WTC11 (cell line): ENCODE data around the gene OR51T1.

Source experiments
- ESRRA ChIP-seq: sonication (generic); formaldehyde crosslinking; IDR thresholded peaks from 2 replicates; pipeline ENCODE4 v1.8.1; 2022; ENCODE audit warnings: mild to moderate bottlenecking, missing genetic modification reagents, borderline replicate concordance
- JAZF1 ChIP-seq: fragments of 250-450 bp; sonication (Bioruptor Pico); IDR thresholded peaks from 2 replicates; pipeline ENCODE4 v1.9.0; 2021; ENCODE audit warnings: moderate library complexity, mild to moderate bottlenecking, inconsistent platforms
- TF ChIP-seq, protein P1 (sequence below): sonication (generic); formaldehyde crosslinking; IDR thresholded peaks from 2 replicates; pipeline ENCODE4 v1.8.0; 2022; ENCODE audit warnings: mild to moderate bottlenecking, missing genetic modification reagents
- TF ChIP-seq, protein P2 (sequence below): fragments of 200-600 bp; IDR thresholded peaks from 2 replicates; pipeline ENCODE4 v1.8.0; 2022; ENCODE audit warnings: antibody characterized with exemption
- TF ChIP-seq, protein P3 (sequence below): sonication (generic); formaldehyde crosslinking; IDR thresholded peaks from 2 replicates; pipeline ENCODE4 v1.8.1; 2023; ENCODE audit warnings: mild to moderate bottlenecking, missing genetic modification reagents, moderate library complexity

DNA sequence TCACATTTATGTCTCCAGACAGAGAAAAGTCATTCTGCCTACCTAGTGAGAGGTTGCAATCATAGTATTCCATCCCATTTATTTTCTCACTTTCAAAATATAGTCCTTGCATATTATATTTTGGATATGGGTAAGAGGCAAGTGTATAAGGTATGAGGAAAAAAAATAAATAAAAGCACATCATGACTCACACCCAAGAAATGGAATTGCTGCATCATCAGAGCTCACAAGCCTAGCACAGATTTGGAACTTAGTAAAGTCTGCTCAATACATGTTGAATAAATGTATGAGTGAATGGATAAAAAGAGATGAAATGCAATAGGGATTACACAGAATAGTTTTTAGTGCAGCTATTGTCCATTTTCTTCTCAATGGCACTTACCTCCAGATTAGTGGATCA lies 44.9 kb downstream of the OR51T1 start:
- TF ChIP-seq, protein P1, sequence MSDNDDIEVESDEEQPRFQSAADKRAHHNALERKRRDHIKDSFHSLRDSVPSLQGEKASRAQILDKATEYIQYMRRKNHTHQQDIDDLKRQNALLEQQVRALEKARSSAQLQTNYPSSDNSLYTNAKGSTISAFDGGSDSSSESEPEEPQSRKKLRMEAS = no peak
- TF ChIP-seq, protein P2, sequence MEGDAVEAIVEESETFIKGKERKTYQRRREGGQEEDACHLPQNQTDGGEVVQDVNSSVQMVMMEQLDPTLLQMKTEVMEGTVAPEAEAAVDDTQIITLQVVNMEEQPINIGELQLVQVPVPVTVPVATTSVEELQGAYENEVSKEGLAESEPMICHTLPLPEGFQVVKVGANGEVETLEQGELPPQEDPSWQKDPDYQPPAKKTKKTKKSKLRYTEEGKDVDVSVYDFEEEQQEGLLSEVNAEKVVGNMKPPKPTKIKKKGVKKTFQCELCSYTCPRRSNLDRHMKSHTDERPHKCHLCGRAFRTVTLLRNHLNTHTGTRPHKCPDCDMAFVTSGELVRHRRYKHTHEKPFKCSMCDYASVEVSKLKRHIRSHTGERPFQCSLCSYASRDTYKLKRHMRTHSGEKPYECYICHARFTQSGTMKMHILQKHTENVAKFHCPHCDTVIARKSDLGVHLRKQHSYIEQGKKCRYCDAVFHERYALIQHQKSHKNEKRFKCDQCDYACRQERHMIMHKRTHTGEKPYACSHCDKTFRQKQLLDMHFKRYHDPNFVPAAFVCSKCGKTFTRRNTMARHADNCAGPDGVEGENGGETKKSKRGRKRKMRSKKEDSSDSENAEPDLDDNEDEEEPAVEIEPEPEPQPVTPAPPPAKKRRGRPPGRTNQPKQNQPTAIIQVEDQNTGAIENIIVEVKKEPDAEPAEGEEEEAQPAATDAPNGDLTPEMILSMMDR = no peak
- TF ChIP-seq, protein P3, sequence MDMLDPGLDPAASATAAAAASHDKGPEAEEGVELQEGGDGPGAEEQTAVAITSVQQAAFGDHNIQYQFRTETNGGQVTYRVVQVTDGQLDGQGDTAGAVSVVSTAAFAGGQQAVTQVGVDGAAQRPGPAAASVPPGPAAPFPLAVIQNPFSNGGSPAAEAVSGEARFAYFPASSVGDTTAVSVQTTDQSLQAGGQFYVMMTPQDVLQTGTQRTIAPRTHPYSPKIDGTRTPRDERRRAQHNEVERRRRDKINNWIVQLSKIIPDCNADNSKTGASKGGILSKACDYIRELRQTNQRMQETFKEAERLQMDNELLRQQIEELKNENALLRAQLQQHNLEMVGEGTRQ = no peak
- TF ChIP-seq JAZF1 (CRISPR knock-in tag) (no peak), ESRRA (CRISPR knock-in tag) (no peak)
